Activated CD8-positive, alpha-beta memory T cell treated with anti-CD3 and anti-CD28 coated beads, Interleukin-2, amount 50 U/mL, for 24 hours (primary cell): ENCODE results near the gene ZDHHC16.
"Not testable (repeated sequence)": the region's sequence is repeated elsewhere in the genome, so short reads cannot be mapped to it uniquely, and the experiment has no call there.

ENCODE experiments used
- DNase-seq: peaks from one replicate; pipeline ENCODE4 v3.0.0-alpha.2; 2020; ENCODE audit errors: extremely low read depth

The ZDHHC16 gene

DNA sequence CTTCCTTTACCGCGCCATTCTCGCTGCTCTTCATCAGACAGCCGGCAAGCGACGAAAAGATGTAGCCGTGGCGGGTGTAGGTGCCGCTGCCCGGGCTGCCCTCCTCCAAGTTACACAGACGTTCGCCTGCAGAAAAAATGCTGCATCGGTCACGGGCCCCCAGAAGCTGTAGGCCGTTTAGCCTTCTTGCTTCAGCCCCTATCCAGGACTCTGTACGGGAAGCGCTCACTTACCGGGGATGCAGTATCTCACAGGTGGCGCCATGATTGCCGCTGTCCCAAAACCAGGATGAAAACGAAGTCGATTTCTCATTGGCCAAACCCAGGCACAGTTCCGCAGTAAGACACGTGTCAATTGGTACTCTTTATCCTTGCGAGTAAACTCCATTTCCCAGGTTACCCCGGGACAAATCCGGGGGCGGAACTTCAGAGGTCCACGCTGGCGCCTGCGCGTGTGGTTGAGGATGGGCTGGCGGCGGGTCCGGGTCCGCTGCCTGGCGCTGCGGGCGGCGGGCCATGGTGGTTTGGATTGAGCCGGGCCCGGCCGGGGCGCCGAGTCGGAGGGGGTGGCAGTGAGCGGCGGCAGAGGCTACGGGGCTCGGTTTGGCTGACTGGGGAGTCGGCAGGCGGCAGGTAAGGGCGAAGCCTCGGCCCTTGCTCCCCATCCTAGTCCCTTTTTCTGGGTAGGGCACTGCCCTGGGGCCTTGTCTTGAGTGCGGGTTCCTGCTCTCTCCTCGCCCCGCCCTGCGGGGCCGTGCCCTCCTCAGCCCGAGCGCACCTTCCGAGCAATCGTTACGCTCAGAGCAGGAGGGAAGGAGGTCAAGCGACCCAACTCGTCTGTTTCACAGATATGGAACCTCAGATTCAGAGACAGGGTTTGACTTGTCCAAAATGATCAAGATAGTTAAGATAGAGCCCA lies at the start of gene ZDHHC16, which contains the start of gene EXOSC1:
Gene ZDHHC16 (plus strand): TSS at position 454 of the 918 bp plus-strand sequence. CDS start 5,501 bp downstream, outside the sequence.
Gene EXOSC1 (minus strand): TSS at position 285 of the 918 bp plus-strand sequence. CDS start 21 bp downstream, at position 264.
- peak; percentile 89 for DNase-seq

DNA sequence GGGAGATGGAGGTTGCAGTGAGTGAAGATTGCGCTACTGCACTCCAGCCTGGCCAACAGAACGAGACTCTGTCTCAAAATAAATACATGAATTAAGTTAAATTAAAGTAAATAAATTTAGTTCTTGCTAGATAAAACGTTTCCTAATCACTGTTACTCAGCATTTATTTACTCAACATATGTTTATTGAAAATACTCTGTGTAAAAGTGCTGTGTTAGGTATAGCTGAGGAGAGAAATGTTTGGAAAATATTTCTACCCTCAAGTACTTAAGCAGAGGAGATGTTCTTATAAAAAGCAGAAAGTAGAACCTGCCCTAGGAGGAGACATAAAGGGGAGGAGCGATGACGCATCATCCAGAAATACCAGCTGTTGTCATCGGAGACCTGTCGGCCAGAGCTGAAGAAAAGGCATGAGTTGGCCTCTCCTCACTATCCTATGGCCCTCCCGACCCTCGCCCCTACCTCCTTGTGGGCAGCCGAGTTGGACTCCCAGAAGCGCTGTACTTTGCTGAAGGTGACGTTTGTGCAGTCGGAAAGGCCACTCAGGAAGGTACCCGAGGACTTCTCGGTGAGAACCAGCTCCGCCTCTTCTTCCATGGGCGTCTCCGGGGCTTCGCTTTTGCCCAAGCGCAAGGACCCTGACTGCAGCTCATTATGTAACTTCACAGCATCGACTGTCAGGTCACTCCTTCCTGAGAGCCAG lies 46.0 kb upstream of the ZDHHC16 start:
- DNase-seq = no peak

- DNase-seq = peak; percentile 79
Observed at GRCh38 chr10:97400665-97401454, 45.1 kb upstream of the ZDHHC16 start, which contains the start of gene RRP12. Gene RRP12, minus strand, starts transcription at chr10:97401340. Its CDS starts 109 bp downstream, at chr10:97401231.

- no peak for DNase-seq
Observed at GRCh38 chr10:97401455-97401919, 44.5 kb upstream of the ZDHHC16 start.

- no peak for DNase-seq
Observed at GRCh38 chr10:97404044-97404443, 41.9 kb upstream of the ZDHHC16 start.

GRCh38 chr10:97406064-97406463 lies 39.9 kb upstream of the ZDHHC16 start:
- no peak for DNase-seq

GRCh38 chr10:97406483-97406882 lies 39.5 kb upstream of the ZDHHC16 start:
- DNase-seq = not testable (repeated sequence)

DNA sequence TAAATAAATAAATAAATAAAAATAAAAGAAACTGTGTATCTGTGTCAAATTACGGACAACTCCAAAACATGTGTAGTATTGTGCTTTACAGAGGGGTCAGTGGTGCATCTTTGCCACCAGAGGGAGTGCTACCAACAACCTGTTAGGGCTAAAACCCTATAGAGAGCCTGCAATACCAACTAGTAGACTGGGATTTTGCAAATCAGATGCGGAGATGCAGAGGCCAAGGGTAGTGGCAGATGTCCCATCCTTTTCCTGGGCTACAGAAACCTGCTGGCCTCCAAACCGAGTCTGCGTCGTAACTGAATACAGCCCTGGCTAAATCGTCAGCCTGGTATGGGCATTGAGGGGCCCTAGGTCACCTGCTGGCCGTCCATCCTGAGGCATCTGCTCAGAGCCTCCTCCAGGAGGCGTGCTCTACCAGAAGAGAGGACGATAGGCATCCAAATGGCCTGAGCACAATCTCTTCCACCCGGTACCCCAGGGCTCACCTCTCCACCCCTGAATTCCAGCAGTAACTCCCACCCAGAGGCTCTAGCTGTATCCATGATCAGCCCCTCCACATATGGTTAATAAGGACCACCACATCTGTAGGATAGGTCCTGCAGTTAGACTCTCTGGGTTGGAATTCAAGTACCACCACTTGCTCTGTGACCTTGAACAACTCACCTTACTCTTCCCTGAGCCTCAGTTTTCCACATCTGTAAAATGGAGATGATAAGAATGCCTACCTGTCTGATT lies 38.6 kb upstream of the ZDHHC16 start:
- DNase-seq = no peak

DNA sequence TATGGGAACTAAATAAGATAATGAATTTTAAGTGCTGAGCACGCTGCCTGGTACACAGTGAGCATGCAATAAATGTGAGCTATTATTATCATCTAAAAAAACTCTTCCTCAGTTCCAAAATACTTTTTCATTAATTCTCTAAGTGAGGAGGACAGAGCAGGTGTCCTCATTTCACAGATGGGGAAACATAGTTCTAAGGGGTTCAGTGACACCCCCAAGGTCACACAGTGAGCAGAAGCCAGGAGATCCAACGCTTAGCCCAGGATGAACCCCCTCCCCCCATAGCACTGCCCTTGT lies 38.1 kb upstream of the ZDHHC16 start:
- no peak for DNase-seq

- no peak for DNase-seq
Observed at GRCh38 chr10:97408496-97408992, 37.4 kb upstream of the ZDHHC16 start.

- no peak for DNase-seq
Observed at GRCh38 chr10:97411406-97411805, 34.6 kb upstream of the ZDHHC16 start.

DNA sequence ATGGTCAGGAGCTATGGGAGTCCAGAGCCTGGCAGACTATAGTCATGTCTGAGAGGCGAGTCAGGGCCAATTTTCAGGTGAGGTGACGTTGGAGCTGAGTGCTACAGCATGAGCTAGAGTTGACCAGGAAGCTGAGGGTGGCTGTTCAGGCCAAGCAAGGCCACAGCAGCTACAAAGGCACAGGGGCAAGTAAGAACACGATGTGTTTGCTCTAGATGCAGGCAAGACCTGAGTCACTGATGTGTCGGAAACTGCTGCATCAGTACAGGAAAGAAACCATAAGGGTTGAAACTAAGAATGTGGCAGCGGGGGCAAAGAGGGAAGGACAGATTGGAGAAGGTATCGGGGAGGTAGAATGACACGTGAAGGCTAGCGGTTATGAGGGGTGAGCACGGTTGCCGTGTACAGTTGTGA lies 33.1 kb upstream of the ZDHHC16 start:
- no peak for DNase-seq

GRCh38 chr10:97416565-97416964 lies 29.4 kb upstream of the ZDHHC16 start:
- no peak for DNase-seq

DNA sequence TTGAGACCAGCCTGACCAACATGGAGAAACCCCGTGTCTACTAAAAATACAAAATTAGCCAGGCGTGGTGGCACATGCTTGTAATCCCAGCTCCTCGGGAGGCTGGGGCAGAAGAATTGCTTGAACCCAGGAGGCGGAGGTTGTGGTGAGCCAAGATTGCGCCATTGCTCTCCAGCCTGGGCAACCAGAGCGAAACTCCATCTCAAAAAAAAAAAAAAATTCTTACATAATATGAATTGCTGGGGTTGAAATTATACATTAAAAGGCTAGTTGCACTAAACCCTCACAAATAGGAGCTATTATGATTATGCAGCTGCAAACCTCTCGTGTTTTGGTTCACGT lies 22.2 kb upstream of the ZDHHC16 start:
- DNase-seq = not testable (repeated sequence)

GRCh38 chr10:97425964-97426775 lies 19.8 kb upstream of the ZDHHC16 start, which contains the start of gene PGAM1:
Gene PGAM1, plus strand, starts transcription at chr10:97426191. Its CDS starts 117 bp downstream, at chr10:97426308.
- peak; percentile 83 for DNase-seq

- DNase-seq = no peak
Observed at GRCh38 chr10:97426776-97427570, 19.0 kb upstream of the ZDHHC16 start.

DNA sequence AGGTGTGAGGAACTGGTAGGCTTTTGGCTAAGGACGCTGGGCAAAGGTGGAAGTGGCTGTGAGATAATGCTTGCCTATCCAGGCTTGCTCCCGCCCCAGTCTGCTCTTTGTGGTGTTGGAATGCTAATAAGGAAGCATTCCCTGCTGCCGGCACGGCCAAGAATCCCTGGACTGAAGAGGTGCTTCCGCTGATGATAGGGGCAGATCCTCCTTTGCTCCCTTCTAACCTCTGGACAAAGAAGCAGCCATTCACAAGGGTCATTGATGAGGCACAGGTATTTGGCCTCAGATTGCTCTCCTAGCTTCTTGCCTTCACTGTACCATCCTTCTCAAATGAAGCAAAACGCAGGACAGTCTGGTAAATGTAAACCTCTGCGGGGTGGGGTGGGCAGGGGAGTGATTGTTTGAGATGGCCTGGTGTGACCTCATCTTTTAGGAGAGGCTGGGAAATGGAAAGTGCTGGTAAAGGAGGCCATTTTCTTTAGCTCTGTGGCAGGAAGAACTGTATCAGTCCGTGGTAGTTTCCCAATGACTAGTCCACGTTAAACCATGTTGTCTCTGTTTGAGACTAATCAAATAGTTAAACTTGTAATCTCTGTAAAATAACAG lies 18.3 kb upstream of the ZDHHC16 start:
- DNase-seq = no peak

- no peak for DNase-seq
Observed at GRCh38 chr10:97428572-97428981, 17.4 kb upstream of the ZDHHC16 start.

- no peak for DNase-seq
Observed at GRCh38 chr10:97434055-97434454, 11.9 kb upstream of the ZDHHC16 start.
